ENCODE results near the gene ROR2. TPM values are rescaled to one million over a fixed set of nuclear protein-coding genes. Genes with fewer than 3 reads are reported as not detected.

The ROR2 gene
- total and polyA plus RNA-seq, 4 donors: 0.13 to 0.84 (median 0.52) TPM

DNA sequence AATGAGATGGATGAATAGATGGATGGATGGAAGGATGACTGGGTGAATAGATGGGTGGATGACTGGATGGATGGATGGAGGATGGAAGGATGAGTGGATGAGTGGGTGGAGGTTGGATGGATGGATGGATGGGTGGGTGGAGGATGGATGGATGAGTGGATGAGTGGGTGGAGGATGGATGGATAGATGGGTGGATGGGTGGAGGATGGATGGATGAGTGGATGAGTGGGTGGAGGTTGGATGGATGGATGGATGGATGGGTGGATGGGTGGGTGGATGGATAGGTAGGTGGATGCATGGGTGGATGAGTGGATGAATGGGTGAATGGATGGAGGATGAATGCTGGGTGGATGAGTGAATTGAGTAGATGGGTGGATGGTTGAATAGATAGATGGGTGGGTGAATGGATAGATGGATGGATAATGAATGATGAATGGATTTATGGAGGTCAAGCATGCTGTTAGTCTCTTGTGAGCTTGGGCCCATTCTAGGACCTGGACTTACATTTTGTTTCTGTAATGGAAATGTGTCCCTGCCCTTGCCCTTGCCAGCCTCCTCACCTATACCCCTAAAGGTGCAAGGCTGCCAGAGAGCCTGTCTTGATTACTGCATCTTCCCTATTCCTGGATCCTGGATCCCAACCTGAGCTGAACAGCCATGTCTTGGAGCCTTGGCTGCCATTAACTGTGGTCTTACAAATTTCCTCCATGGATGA is 366.7 kb downstream of the ROR2 start (continued):
- TF ChIP-seq, protein P1, sequence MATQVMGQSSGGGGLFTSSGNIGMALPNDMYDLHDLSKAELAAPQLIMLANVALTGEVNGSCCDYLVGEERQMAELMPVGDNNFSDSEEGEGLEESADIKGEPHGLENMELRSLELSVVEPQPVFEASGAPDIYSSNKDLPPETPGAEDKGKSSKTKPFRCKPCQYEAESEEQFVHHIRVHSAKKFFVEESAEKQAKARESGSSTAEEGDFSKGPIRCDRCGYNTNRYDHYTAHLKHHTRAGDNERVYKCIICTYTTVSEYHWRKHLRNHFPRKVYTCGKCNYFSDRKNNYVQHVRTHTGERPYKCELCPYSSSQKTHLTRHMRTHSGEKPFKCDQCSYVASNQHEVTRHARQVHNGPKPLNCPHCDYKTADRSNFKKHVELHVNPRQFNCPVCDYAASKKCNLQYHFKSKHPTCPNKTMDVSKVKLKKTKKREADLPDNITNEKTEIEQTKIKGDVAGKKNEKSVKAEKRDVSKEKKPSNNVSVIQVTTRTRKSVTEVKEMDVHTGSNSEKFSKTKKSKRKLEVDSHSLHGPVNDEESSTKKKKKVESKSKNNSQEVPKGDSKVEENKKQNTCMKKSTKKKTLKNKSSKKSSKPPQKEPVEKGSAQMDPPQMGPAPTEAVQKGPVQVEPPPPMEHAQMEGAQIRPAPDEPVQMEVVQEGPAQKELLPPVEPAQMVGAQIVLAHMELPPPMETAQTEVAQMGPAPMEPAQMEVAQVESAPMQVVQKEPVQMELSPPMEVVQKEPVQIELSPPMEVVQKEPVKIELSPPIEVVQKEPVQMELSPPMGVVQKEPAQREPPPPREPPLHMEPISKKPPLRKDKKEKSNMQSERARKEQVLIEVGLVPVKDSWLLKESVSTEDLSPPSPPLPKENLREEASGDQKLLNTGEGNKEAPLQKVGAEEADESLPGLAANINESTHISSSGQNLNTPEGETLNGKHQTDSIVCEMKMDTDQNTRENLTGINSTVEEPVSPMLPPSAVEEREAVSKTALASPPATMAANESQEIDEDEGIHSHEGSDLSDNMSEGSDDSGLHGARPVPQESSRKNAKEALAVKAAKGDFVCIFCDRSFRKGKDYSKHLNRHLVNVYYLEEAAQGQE (IDR thresholded peaks at IDR 0.05): no peak
- TF ChIP-seq GABPA (IDR thresholded peaks at IDR 0.05 in 1 of 2, conservative IDR thresholded peaks at IDR 0.05 in 1 of 2) (no peak), RAD21 (IDR thresholded peaks at IDR 0.05) (no peak), TAF1 (conservative IDR thresholded peaks at IDR 0.05) (no peak), NR2F2 (IDR thresholded peaks at IDR 0.05) (no peak)
- TF ChIP-seq, protein P2, sequence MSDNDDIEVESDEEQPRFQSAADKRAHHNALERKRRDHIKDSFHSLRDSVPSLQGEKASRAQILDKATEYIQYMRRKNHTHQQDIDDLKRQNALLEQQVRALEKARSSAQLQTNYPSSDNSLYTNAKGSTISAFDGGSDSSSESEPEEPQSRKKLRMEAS (IDR thresholded peaks at IDR 0.05): no peak
- TF ChIP-seq, protein P3, sequence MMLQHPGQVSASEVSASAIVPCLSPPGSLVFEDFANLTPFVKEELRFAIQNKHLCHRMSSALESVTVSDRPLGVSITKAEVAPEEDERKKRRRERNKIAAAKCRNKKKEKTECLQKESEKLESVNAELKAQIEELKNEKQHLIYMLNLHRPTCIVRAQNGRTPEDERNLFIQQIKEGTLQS (IDR thresholded peaks at IDR 0.05): no peak

DNA sequence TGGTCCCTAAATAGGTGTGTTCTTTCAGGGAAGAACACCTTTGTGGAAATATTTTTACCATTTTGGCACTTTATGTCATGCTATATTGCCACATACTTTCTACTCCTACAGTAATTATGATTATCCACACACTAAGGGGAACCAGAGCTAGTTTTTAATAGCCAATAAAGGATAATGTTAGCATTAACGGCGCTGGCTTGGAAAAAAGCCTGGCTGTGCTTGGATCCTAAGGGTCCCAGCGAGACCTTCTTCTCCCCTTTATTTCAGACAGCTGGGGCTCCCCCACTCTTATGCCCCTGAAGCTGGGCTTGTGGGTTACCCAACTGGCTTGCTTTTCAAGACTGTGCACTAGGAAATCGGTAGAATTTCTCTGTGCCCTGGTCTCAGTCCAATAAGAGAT is 367.8 kb downstream of the ROR2 start:
- peaks cover 0 to 8% (median 2%) of the 10 kb centered on the region in 4 donors for H3K27me3 ChIP-seq (ENCODE audit: control insufficient read depth in 4 of 4, insufficient read depth in 4 of 4, low read length in 3 of 4)
- no peaks in the 10 kb centered on the region for H3K4me1 ChIP-seq (ENCODE audit: control insufficient read depth in 4 of 4, insufficient read depth in 4 of 4, low read length in 3 of 4)
- H3K9me3 ChIP-seq (ENCODE audit: control insufficient read depth in 4 of 4, low read length in 3 of 4): no peaks in the 10 kb centered on the region
- no peak overlapping the region for H3K4me3 ChIP-seq (ENCODE audit: low read depth in 1 of 3, low read length in 3 of 3)
- no peak overlapping the region for H3K9ac ChIP-seq (ENCODE audit: low read depth in 1 of 2, low read length in 2 of 2)
- WGBS: 91% methylated on average over 4 of the region's 4 CpGs
- no peaks in the 10 kb centered on the region for H3K36me3 ChIP-seq (ENCODE audit: control insufficient read depth in 4 of 4, insufficient read depth in 3 of 4, low read depth in 1 of 4, low read length in 3 of 4)
- no peak for DNase-seq (ENCODE audit: low spot score)
- no peak overlapping the region for H3K27ac ChIP-seq (ENCODE audit: low read depth in 1 of 2, low read length in 2 of 2)
- TF ChIP-seq, protein P3 (IDR thresholded peaks at IDR 0.05): no peak
- TF ChIP-seq FOXA2 (IDR thresholded peaks at IDR 0.05): no peak
- no peak for TF ChIP-seq JUND (IDR thresholded peaks at IDR 0.05)
- TF ChIP-seq, protein P4, sequence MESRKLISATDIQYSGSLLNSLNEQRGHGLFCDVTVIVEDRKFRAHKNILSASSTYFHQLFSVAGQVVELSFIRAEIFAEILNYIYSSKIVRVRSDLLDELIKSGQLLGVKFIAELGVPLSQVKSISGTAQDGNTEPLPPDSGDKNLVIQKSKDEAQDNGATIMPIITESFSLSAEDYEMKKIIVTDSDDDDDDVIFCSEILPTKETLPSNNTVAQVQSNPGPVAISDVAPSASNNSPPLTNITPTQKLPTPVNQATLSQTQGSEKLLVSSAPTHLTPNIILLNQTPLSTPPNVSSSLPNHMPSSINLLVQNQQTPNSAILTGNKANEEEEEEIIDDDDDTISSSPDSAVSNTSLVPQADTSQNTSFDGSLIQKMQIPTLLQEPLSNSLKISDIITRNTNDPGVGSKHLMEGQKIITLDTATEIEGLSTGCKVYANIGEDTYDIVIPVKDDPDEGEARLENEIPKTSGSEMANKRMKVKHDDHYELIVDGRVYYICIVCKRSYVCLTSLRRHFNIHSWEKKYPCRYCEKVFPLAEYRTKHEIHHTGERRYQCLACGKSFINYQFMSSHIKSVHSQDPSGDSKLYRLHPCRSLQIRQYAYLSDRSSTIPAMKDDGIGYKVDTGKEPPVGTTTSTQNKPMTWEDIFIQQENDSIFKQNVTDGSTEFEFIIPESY (IDR thresholded peaks at IDR 0.05): no peak
- TF ChIP-seq FOXA1 (IDR thresholded peaks at IDR 0.05): no peak
- no peak for TF ChIP-seq RXRA (IDR thresholded peaks at IDR 0.05)
- TF ChIP-seq TAF1 (conservative IDR thresholded peaks at IDR 0.05): no peak
- no peak for TF ChIP-seq HNF4A (conservative IDR thresholded peaks at IDR 0.05)
- TF ChIP-seq HNF4G (IDR thresholded peaks at IDR 0.05): no peak
- no peak for TF ChIP-seq SP1 (IDR thresholded peaks at IDR 0.05)
- no peak for TF ChIP-seq RAD21 (IDR thresholded peaks at IDR 0.05)
- no peak for TF ChIP-seq EGR1 (IDR thresholded peaks at IDR 0.05; ENCODE audit: low read depth in 2 of 2)
- TF ChIP-seq GABPA (IDR thresholded peaks at IDR 0.05 in 1 of 2, conservative IDR thresholded peaks at IDR 0.05 in 1 of 2): no peak
- TF ChIP-seq, protein P5, sequence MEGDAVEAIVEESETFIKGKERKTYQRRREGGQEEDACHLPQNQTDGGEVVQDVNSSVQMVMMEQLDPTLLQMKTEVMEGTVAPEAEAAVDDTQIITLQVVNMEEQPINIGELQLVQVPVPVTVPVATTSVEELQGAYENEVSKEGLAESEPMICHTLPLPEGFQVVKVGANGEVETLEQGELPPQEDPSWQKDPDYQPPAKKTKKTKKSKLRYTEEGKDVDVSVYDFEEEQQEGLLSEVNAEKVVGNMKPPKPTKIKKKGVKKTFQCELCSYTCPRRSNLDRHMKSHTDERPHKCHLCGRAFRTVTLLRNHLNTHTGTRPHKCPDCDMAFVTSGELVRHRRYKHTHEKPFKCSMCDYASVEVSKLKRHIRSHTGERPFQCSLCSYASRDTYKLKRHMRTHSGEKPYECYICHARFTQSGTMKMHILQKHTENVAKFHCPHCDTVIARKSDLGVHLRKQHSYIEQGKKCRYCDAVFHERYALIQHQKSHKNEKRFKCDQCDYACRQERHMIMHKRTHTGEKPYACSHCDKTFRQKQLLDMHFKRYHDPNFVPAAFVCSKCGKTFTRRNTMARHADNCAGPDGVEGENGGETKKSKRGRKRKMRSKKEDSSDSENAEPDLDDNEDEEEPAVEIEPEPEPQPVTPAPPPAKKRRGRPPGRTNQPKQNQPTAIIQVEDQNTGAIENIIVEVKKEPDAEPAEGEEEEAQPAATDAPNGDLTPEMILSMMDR (IDR thresholded peaks at IDR 0.05; ENCODE audit: low read depth, low read length, missing input control): no peak
- no peak for TF ChIP-seq YY1 (IDR thresholded peaks at IDR 0.05)

Measured in liver (tissue), 9 donors.